T-helper 17 cell (primary cell): ENCODE results near the gene MXD3. TPM values are rescaled to one million over a fixed set of nuclear protein-coding genes. Genes with fewer than 3 reads are reported as not detected.
"Not testable (repeated sequence)": the region's sequence is repeated elsewhere in the genome, so short reads cannot be mapped to it uniquely, and the experiment has no call there.

Source experiments
- ATAC-seq: fragments of 150-1000 bp; cut with Tn5 transposase; 2 replicates; pipeline ENCODE4 v1.10.0; 2021; ENCODE audit warnings: mild to moderate bottlenecking, moderate library complexity
- DNase-seq, 3 donors: peaks; one replicate each; pipeline versions ENCODE4 v3.0.0 to v3.0.0-alpha.2; 2020 to 2021
- H3K9me3 ChIP-seq: one replicate; pipeline ENCODE4 v1.7.0; 2013; ENCODE audit warnings: low read length, mild to moderate bottlenecking; ENCODE audit not compliant: control insufficient read depth, poor library complexity, severe bottlenecking
- H3K27ac Mint-ChIP-seq: one replicate; pipeline ENCODE4 v1.8.0; 2022; ENCODE audit warnings: mild to moderate bottlenecking, moderate library complexity, mixed read lengths
- H3K27me3 Mint-ChIP-seq: one replicate; pipeline ENCODE4 v1.8.0; 2022; ENCODE audit warnings: mixed read lengths
- H3K36me3 Mint-ChIP-seq: one replicate; pipeline ENCODE4 v1.8.0; 2022; ENCODE audit warnings: low read depth, mixed read lengths
- H3K4me1 Mint-ChIP-seq: one replicate; pipeline ENCODE4 v1.8.0; 2022; ENCODE audit warnings: mild to moderate bottlenecking, mixed read lengths
- H3K4me3 Mint-ChIP-seq: one replicate; pipeline ENCODE4 v1.8.0; 2022; ENCODE audit warnings: mild to moderate bottlenecking, moderate library complexity, mixed read lengths
- total RNA-seq, 4 donors: library from RNA in 2 of 4; stranded (reverse) in 2 of 4; gene quantifications; one replicate each; pipeline ENCODE4 v1.2.3 and lab custom pipeline; 2022 to 2026

Gene MXD3
- total RNA-seq, result 10 to 100 TPM in 1 of 2 donors, 1 to 10 TPM in 1; 8.7 to 11.8 TPM
- total RNA-seq (lab: John Stamatoyannopoulos, UW), result 6.6 to 18.9 reads per million in 2 donors

DNA sequence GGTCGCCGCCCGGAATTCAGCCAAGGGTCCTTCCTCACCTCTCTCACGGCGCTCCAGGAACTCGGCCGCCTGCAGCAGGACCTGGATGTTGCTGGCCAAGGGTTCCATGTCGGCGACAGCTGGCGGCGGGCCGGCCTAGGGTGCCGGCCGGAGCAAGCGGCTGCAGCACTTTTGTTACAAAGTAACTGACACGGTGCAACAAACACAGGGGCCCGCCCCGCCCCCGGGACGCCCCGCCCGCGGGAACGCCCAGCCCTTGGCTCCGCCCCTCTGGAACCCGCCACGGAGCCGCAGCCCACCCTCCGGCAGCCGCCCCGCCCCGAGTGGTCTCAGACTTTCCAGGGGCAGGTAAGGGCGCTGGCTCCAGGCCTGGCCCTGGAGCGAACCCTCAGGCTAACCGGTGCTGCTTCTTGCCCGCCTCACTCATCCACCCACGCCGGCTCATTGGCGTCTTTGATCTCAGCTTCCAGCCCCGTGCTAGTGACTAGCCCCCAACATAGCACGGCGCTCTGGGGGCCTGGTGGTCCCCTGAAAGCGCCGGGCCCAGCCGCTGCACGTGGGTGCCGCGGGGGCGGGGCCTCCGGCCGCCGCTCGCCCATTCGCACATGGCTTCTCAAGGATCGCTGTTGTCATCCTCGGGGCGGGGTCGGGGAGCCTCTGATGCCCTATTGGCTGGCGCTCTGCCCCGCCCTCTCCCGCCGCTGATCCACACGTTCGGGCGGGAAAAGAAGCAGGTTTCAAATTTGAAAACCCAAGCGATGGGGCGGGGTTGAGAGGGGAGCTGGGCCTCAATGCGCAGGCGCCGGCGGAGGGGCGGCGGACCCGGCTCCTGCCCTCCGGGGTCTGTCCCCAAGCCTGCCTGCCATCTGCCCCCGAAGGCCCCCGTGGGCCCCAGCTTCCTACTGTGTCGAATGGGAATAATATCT is at the start of gene MXD3:
Gene MXD3, minus strand, starts transcription at position 176 of the 926 bp plus-strand sequence. Its CDS starts 68 bp downstream, at position 108.
- peak within 1 kb of the TSS; percentile 92 for H3K4me3 Mint-ChIP-seq
- ATAC-seq (peak; percentile 93), DNase-seq (peak; percentile 89 to 94 (median 92))
- H3K4me1 Mint-ChIP-seq, result peaks cover 30% of the 10 kb centered on the region
- no peaks in the 10 kb centered on the region for H3K36me3 Mint-ChIP-seq
- no peak within 1 kb of the TSS for H3K27ac Mint-ChIP-seq
- H3K9me3 ChIP-seq, result no peaks in the 10 kb centered on the region
- H3K27me3 Mint-ChIP-seq, result no peaks in the 10 kb centered on the region

DNA sequence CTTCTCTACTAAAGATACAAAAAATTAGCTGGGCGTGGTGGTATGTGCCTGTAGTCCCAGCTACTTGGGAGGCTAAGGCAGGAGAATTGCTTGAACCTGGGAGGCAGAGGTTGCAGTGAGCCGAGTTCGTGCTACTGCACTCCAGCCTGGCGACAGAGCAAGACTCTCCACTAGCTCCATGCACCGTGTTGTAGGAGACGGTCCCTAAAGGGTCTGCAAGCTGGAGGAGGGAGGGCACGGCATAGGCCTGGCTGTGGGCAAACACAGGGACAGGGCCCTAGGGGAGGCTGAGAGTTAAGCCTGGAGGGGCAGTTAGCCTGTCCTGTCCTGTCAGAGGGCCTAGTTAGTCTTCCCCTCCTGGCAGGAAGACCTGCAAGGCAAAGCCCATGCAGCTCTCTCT is 49.0 kb upstream of the MXD3 start:
- not testable (repeated sequence) for H3K27ac Mint-ChIP-seq, H3K36me3 Mint-ChIP-seq, DNase-seq, ATAC-seq, H3K27me3 Mint-ChIP-seq, H3K9me3 ChIP-seq
- H3K4me3 Mint-ChIP-seq, result peak overlapping the region; percentile 96
- peaks cover 56% of the 10 kb centered on the region for H3K4me1 Mint-ChIP-seq

DNA sequence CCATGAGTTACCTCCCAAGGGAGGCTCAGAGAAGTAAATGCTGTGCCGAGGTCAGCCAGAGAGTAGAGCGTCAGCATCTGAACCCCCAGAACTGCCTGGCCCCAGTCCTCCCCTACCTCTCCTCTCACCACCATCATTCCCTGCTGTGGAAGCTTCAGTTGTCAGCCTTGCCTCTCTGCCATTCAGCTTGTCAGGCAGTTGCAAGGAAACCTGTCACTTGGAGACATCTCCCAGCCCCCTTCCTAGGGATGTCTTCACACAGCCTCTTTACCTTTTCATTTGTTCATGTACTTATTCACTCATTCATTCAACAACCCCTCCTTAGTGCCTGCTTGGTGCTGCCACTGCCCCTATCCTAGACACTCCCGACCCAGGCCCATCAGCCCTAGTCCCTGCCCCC is 48.2 kb upstream of the MXD3 start:
- Mint-ChIP-seq H3K27ac (peak overlapping the region; percentile 95), H3K4me3 (peak overlapping the region; percentile 96), H3K4me1 (peaks cover 58% of the 10 kb centered on the region), H3K27me3 (no peaks in the 10 kb centered on the region), H3K36me3 (peaks cover 8% of the 10 kb centered on the region)
- no peak for DNase-seq
- ATAC-seq, result no peak
- H3K9me3 ChIP-seq, result no peaks in the 10 kb centered on the region

DNA sequence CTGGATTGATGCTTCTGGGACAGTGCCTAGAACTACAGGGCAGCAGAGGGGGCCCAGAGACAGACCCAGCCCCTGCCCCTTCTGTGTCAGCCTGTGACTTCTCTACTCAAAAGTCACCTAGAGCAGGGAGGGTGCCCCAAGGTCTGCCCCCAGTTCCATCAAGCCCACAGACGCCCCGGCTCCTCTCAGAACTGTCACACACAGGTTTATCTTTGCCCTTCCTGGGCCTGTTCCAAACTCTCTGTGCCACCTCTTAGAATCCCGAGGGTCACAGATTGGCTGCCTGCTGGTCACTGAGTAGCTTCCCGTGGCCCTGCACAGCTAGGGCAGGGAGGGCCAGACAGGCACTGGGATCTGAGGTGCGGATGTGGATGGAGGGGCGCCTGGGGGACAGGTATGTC is 47.8 kb upstream of the MXD3 start:
- Mint-ChIP-seq H3K27me3 (no peaks in the 10 kb centered on the region), H3K27ac (peak overlapping the region; percentile 95), H3K4me1 (peaks cover 59% of the 10 kb centered on the region), H3K4me3 (peak overlapping the region; percentile 96), H3K36me3 (peaks cover 8% of the 10 kb centered on the region)
- DNase-seq (no peak), ATAC-seq (no peak)
- no peaks in the 10 kb centered on the region for H3K9me3 ChIP-seq

GRCh38 chr5:177358370-177358819 is 46.7 kb upstream of the MXD3 start:
- Mint-ChIP-seq H3K4me3 (peak overlapping the region; percentile 96), H3K4me1 (peaks cover 54% of the 10 kb centered on the region), H3K27me3 (no peaks in the 10 kb centered on the region), H3K36me3 (peaks cover 8% of the 10 kb centered on the region), H3K27ac (peak overlapping the region; percentile 95)
- no peaks in the 10 kb centered on the region for H3K9me3 ChIP-seq
- no peak for ATAC-seq
- DNase-seq, result no peak

DNA sequence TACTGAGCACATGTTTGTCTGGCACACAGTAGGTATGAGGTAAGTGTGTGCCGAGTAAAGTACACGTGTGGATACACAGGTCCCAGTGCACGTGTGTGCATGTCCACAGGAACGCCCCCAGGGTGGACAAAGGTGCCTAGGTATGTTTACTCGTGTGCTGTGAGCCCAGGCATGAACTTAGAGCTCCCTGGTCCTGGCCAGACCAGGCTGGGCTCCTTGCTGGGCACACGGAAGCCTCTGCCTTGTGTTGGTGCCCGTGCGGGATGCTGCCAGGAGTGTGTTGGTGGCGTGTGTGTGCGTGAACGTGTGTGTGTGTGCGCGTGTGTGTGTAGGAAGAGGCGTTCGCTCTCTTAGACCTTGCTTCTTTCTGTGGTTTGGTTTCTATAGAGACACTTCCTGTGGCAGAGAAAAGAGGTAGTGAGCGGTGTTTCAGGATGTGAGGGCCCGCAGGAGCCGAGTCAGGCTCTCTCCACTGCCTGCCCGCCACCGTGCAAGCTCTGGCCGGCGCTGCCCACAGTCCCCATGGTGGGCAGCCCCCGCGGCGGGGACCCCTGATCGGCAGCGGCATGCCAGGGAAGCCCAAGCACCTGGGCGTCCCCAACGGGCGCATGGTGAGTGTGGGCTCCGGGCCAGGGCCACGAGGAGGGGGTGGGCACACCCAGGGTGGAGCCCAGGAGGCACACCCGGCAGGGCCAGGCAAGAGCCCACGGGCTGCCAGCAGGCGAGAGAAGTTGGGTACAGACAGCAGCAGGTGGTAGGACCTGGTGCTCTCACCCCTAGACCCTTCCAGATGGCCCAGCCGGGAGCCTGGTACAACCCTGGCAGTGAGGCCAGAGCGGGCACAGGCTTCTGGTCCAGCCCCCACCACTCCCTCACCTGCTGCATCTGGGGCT is 46.0 kb upstream of the MXD3 start, which contains the start of gene RGS14:
Gene RGS14, plus strand, starts transcription at position 466 of the 893 bp plus-strand sequence. Its CDS starts 101 bp downstream, at position 567.
- H3K27me3 Mint-ChIP-seq, result no peaks in the 10 kb centered on the region
- DNase-seq, result peak; percentile 35 to 60 (median 56)
- peaks cover 8% of the 10 kb centered on the region for H3K36me3 Mint-ChIP-seq
- H3K4me3 Mint-ChIP-seq, result peak within 1 kb of the TSS; percentile 96
- H3K9me3 ChIP-seq, result no peaks in the 10 kb centered on the region
- peak; percentile 94 for ATAC-seq
- H3K4me1 Mint-ChIP-seq, result peaks cover 51% of the 10 kb centered on the region
- H3K27ac Mint-ChIP-seq, result peak within 1 kb of the TSS; percentile 95

- Mint-ChIP-seq H3K4me3 (peak overlapping the region; percentile 96), H3K27ac (peak overlapping the region; percentile 95), H3K27me3 (no peaks in the 10 kb centered on the region), H3K4me1 (peaks cover 46% of the 10 kb centered on the region), H3K36me3 (peaks cover 8% of the 10 kb centered on the region)
- DNase-seq (no peak), ATAC-seq (peak; percentile 8)
- no peaks in the 10 kb centered on the region for H3K9me3 ChIP-seq
Measured at GRCh38 chr5:177357146-177357458, 45.4 kb upstream of the MXD3 start.

GRCh38 chr5:177356746-177357145 is 45.0 kb upstream of the MXD3 start:
- DNase-seq (no peak), ATAC-seq (no peak)
- Mint-ChIP-seq H3K36me3 (peaks cover 8% of the 10 kb centered on the region), H3K27me3 (no peaks in the 10 kb centered on the region), H3K4me1 (peaks cover 46% of the 10 kb centered on the region), H3K4me3 (peak overlapping the region; percentile 96), H3K27ac (peak overlapping the region; percentile 95)
- H3K9me3 ChIP-seq, result no peaks in the 10 kb centered on the region

DNA sequence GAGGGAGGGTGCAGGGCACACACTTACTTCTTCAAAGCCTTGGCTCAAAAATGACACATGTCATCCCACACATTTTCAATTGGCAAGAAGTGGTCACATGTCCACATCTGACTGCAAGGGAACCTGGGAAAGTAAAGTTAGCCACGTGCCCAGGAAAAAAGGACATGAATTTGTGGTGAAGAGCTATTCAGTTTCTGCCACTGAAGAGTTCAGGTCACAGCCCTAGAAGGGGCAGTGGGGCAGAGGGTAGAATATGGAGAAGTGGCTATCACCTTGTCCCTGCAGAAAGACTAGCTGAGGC is 44.1 kb upstream of the MXD3 start:
- Mint-ChIP-seq H3K4me3 (peak overlapping the region; percentile 39), H3K27me3 (no peaks in the 10 kb centered on the region), H3K4me1 (peaks cover 46% of the 10 kb centered on the region), H3K36me3 (peaks cover 8% of the 10 kb centered on the region), H3K27ac (peak overlapping the region; percentile 95)
- no peak for ATAC-seq
- no peak for DNase-seq
- no peaks in the 10 kb centered on the region for H3K9me3 ChIP-seq

- H3K4me1 Mint-ChIP-seq, result peaks cover 46% of the 10 kb centered on the region
- no peak overlapping the region for H3K4me3 Mint-ChIP-seq
- H3K27ac Mint-ChIP-seq, result peak overlapping the region; percentile 95
- no peak for ATAC-seq
- peaks cover 8% of the 10 kb centered on the region for H3K36me3 Mint-ChIP-seq
- H3K9me3 ChIP-seq, result no peaks in the 10 kb centered on the region
- DNase-seq, result no peak
- no peaks in the 10 kb centered on the region for H3K27me3 Mint-ChIP-seq
Measured at GRCh38 chr5:177355162-177355867, 43.6 kb upstream of the MXD3 start.

DNA sequence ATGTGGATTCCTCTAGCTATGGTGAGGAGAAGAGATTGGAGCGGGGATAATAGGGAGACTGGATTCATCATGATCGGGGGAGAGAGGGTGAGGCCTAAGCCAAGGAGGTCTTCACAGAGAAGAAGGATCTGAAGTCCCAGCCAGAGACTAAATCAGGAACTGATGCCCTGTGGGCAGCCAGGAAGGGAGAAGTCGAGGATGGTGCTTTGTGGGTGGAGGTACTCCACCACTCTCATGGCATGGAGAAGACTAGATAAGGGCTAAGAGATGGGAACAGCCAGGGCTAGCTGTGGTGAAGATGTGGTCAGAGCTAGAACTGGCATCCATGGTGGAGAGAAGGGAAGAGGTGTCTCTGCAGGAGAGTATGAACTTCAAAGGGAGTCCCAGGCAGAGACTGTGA is 43.0 kb upstream of the MXD3 start:
- Mint-ChIP-seq H3K36me3 (peaks cover 11% of the 10 kb centered on the region), H3K4me3 (no peak overlapping the region), H3K4me1 (peaks cover 45% of the 10 kb centered on the region), H3K27me3 (no peaks in the 10 kb centered on the region), H3K27ac (no peak overlapping the region)
- DNase-seq, result no peak
- no peaks in the 10 kb centered on the region for H3K9me3 ChIP-seq
- ATAC-seq, result no peak

GRCh38 chr5:177354256-177354655 is 42.6 kb upstream of the MXD3 start:
- H3K36me3 Mint-ChIP-seq, result peaks cover 13% of the 10 kb centered on the region
- no peak overlapping the region for H3K27ac Mint-ChIP-seq
- no peak overlapping the region for H3K4me3 Mint-ChIP-seq
- H3K27me3 Mint-ChIP-seq, result no peaks in the 10 kb centered on the region
- H3K4me1 Mint-ChIP-seq, result peaks cover 46% of the 10 kb centered on the region
- H3K9me3 ChIP-seq, result no peaks in the 10 kb centered on the region
- DNase-seq, result no peak
- no peak for ATAC-seq

DNA sequence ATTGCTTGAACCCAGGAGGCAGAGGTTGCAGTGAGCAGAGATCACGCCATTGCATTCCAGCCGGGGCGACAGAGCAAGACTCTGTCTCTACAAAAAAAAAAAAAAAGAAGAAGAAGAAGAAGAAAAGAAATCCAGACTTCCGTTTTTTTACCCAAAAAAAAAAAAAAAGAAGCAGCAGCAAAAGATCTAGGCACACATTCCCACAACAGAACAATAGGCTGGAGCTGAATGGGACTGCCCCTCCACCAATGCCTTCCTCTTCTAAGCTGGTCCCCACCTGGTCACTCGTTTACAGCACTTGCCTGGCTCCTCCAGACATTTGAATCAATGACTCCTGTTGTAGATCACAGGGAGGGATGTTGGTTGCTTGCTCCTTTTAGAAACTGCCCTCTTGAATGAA is 41.4 kb upstream of the MXD3 start:
- H3K4me3 Mint-ChIP-seq, result peak overlapping the region; percentile 12
- DNase-seq (no peak), ATAC-seq (no peak)
- H3K9me3 ChIP-seq, result no peaks in the 10 kb centered on the region
- H3K27me3 Mint-ChIP-seq, result no peaks in the 10 kb centered on the region
- peaks cover 42% of the 10 kb centered on the region for H3K4me1 Mint-ChIP-seq
- H3K27ac Mint-ChIP-seq, result no peak overlapping the region
- peaks cover 9% of the 10 kb centered on the region for H3K36me3 Mint-ChIP-seq
